GM18868 (cell line): ENCODE data around the gene TBC1D1.
"Not testable (repeated sequence)": the region's sequence is repeated elsewhere in the genome, so short reads cannot be mapped to it uniquely, and the experiment has no call there.

Experiments used
- ATAC-seq: cut with Tn5 transposase; IDR thresholded peaks from one replicate; pipeline ENCODE4 v1.9.1; 2021; ENCODE audit warnings: mild to moderate bottlenecking, moderate library complexity; ENCODE audit not compliant: unreplicated experiment

The TBC1D1 gene

GRCh38 chr4:37917388-37917787 lies 26.5 kb downstream of the TBC1D1 start:
- no peak for ATAC-seq

GRCh38 chr4:37918653-37919052 lies 27.8 kb downstream of the TBC1D1 start:
- ATAC-seq: no peak

- no peak for ATAC-seq
These were observed 31.4 kb downstream of the TBC1D1 start for GRCh38 chr4:37922328-37922727.

- not testable (repeated sequence) for ATAC-seq
These were observed 32.2 kb downstream of the TBC1D1 start for GRCh38 chr4:37923089-37923488.

- no peak for ATAC-seq
These were observed 34.1 kb downstream of the TBC1D1 start for GRCh38 chr4:37924946-37925345.

GRCh38 chr4:37927434-37927833 lies 36.5 kb downstream of the TBC1D1 start:
- no peak for ATAC-seq

GRCh38 chr4:37928426-37929416 lies 37.8 kb downstream of the TBC1D1 start:
- no peak for ATAC-seq

- no peak for ATAC-seq
These were observed 43.2 kb downstream of the TBC1D1 start for GRCh38 chr4:37934096-37934495.

GRCh38 chr4:37934609-37935008 lies 43.7 kb downstream of the TBC1D1 start:
- ATAC-seq: no peak

GRCh38 chr4:37935026-37935425 lies 44.1 kb downstream of the TBC1D1 start:
- ATAC-seq: no peak

GRCh38 chr4:37936889-37937498 lies 46.1 kb downstream of the TBC1D1 start:
- ATAC-seq: no peak

GRCh38 chr4:37938208-37938607 lies 47.3 kb downstream of the TBC1D1 start:
- ATAC-seq: no peak

GRCh38 chr4:37946503-37947179 lies 55.8 kb downstream of the TBC1D1 start:
- no peak for ATAC-seq

- ATAC-seq: peak; percentile 58
These were observed 57.7 kb downstream of the TBC1D1 start for GRCh38 chr4:37948542-37948941.

GRCh38 chr4:37949636-37950426 lies 58.9 kb downstream of the TBC1D1 start:
- no peak for ATAC-seq

- no peak for ATAC-seq
These were observed 60.8 kb downstream of the TBC1D1 start for GRCh38 chr4:37951461-37952352.

- ATAC-seq: no peak
These were observed 62.3 kb downstream of the TBC1D1 start for GRCh38 chr4:37953156-37953555.

GRCh38 chr4:37953620-37954293 lies 62.9 kb downstream of the TBC1D1 start:
- ATAC-seq: no peak

- no peak for ATAC-seq
These were observed 66.1 kb downstream of the TBC1D1 start for GRCh38 chr4:37956941-37957340.
